Raji (cell line): Measurements from ENCODE around the gene MDM2.

Experiments
- POLR2A ChIP-seq: IDR thresholded peaks from 2 replicates; pipeline ENCODE4 v1.6.1; 2011; ENCODE audit warnings: low read depth, low read length, control low read depth; ENCODE audit not compliant: insufficient read depth

The MDM2 gene

DNA sequence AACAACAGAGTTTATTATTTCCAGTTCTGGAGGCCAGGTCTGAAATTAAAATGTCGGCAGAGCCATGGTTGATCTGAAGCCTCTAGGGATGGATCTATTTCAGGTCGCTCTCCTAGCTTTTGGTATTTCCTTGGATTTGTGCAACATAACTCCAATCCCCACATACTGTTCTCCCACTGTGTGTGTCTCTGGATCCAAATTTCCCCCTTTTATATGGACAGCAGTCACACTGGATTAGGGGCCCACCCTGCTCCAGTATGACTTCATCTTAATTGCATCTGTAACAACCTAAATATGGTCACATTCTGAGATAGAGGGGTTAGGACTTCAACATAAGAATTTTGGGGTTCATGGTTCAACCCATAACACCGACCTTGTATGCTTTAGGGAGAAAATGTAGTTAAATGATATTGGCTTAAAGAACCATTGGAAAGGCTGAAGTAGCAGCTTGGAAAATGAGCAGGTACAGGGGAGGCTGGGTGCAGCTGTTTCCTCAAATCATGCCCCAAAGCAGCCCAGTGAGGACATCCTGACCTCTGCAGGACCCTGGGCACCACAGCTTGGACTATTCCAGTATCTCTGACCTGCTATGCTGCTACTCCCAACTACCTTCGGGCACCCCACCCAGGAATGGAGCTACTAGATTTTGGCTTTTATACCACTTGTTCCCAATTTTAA, 13.9 kb upstream of the MDM2 start:
- TF ChIP-seq POLR2A: no peak

DNA sequence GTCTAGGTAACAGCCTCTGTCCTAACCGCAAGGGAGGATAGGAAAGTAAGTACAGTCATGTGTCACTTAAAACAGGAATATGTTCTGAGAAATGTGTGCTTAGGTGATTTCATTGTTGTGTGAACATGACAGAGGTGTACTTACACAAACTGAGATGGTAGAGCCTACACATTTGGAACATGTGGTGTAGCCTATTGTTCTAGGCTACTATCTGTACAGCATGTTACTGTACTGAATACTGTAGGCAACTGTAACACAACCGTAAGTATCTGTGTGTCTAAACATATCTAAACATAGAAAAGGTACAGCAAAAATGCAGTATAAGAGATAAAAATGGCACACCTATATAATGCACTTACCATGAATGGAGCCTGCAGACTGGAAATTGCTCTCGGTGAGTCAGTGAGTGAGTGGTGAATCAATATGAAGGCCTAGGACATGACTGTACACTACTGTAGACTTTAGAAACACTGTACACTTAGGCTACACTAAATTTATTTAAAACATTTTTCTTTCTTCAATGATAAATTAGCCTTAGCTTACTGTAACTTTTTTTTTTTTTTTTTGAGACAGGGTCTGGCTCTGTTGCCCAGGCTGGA, 13.2 kb upstream of the MDM2 start:
- no peak for TF ChIP-seq POLR2A

DNA sequence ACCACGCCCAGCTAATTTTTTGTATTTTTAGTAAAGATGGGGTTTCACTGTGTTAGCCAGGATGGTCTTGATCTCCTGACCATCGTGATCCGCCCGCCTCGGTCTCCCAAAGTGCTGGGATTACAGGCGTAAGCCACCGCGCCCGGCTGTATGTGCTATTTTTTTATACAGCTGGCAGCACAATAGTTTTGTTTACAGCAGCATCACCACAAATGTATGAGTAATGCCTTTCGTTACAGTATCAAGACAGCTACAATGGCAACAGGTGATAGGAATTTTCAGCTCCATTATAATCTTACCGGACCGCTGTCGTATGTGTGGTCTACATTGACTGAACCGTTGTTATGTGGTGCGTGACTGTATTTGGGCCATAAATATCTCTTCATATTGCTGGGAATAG, 11.6 kb upstream of the MDM2 start:
- TF ChIP-seq POLR2A: no peak

DNA sequence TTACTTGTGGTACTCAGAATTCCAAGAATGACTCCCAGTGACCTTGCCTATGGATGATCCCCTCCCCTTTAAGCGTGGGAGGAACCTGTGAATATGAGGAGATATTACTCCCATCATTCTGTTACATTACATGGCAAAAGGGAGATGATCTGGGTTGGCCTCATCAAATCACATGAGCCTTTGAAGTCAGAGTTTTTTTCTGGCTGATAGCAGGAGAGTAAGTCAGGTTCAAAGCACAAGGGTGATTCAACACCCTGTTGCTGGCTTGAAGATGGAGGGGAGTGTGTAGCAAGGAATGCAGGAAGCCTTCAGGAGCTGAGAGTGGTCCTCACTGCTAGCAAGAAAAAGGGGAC, 9.1 kb upstream of the MDM2 start:
- no peak for TF ChIP-seq POLR2A

DNA sequence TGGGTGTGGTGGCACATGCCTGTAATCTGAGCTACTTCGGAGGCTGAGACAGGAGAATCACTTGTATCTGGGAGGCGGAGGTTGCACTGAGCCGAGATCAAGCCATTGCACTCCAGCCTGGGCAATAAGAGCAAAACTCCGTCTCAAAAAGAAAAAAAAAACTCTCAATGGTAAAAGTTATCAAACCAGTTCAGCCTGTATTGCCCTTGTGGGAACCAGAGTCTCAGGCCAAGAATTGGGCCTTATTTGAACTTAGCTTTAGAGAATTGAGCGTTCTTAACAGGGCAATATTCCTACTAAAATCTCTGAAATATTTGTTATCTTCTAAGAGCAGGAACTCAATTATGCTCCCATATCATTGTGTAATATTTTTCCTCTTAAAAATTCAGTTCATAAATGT, 7.7 kb upstream of the MDM2 start:
- no peak for TF ChIP-seq POLR2A

DNA sequence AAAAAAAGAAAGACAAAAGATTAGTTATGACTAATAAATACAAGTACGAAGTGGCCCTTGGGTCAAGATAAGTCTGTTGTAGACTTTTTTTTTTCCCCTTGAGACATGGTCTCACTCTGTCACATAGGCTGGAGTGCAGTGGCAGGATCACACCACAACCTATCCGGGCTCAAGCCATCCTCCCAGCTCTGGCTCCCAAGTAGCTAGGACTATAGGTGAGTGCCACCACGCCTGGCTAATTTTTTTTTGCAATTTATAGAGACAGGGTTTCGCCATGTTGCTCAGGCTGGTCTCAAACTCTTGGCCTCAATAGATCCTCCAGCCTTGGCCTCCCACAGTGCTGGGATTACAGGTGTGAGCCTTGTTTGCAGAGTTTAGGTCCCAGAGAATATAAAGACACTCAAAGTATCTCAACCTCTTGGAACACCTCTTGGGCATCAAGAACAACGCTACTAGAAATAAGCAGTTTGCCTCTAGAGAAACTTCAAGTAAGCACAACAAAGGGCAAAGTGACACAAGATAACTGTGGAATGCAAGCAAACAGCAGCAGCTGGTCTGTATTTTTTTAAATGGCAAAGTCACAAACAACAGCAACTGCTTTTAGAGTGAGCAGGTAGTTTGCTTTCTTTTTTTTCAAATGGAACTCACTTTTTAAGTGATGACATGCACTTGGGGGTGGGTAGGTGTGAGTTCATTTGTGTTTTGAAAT, 3.9 kb upstream of the MDM2 start:
- TF ChIP-seq POLR2A: no peak

DNA sequence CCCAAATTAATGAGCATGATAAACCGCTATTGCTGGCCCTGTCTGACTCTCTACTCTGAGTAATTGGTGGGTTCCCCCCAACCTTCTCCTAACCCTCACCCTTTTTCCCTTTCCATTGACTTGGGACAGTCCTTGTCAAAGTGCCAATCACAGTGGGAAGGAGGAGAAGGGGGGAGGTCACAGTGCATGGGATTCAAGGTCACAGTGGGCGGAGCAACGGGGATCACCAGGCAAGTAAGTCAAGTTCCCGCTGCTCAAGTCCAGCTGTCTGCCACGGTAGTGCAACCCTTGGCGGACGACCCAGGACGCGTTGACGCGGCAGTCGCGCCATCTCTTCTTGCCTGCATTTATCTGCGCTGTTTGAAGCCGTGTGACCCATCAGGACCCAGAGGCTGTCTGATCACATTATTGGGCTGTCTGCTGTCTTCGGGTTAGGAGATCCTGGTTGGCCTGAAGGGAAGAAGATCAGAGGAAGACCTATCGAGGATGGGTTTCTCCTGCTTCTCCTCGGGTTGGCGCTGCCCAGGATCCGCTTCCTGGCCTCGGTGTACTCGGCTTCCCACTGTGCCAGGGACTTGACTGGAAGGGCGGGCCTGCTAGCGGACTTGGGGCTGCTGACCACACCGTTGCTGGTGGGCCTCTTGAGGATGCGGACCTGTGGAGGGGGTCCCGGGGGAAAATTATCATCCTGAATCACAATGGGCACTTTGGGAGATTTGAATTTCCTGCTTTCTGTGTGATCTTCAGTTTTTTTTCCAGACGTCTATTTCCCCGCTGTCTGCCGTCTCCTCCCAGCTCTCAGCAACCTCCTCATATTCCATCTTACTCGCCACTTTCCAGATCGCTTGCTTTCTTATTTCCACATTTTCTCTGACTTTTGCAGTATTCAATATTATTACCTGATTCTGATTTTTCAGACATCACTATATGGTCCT, 3.1 kb upstream of the MDM2 start:
- no peak for TF ChIP-seq POLR2A

DNA sequence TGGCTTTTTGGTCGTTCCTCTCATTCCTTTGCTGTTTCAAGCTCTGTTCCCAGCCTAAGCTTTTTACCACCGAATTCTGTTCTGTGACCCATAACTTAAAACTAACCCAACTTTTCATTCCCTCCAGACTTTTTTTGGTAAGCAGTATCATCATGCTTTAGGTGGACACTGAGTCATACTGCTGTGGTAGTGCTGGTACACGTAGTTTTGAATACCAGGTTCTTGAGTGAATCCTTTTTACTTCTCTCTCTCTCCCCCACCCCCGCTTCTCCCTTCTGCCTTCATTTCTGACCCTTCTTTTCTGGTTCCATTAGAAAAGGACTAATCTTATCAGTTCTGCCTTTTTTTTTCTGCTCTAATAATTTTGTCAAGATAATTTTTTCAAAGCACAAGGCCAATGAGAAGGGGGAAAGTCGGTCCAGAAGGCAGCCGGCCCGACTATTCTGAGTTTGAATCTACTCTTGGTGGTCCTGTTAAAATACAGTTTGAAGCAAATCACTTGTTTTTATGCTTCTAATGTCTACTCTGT, 2.3 kb upstream of the MDM2 start:
- TF ChIP-seq POLR2A: no peak

DNA sequence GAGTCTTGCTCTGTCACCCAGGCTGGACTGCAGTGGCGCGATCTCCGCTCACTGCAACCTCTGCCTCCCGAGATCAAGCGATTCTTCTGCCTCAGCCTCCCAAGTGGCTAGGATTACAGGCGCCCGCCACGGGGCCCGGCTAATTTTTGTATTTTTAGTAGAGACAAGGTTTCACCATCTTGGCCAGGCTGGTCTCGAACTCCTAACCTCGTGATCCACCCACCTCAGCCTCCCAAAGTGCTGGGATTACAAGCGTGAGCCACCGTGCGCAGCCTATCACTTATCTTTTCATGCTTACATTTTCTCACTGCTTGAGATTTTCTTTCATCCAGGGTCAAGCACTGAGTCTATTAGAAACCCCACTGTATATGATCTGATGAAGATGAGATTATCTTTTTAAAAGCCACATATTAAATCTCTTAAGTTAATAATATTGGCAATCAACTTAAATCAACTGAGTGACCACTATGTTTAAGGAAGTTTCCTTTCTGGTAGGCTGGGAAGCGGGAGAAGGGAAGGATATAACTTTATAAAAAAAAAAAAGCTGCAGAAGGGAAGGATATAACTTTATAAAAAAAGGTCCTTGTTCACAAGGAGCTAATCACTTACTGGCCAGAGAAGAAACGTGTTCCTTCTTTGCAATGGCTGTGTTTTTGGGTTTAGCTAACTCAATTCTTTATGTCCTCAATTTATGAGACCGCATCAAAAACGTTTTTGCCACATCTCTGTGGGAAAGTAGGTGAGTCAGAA, 1.3 kb upstream of the MDM2 start:
- TF ChIP-seq POLR2A: no peak

DNA sequence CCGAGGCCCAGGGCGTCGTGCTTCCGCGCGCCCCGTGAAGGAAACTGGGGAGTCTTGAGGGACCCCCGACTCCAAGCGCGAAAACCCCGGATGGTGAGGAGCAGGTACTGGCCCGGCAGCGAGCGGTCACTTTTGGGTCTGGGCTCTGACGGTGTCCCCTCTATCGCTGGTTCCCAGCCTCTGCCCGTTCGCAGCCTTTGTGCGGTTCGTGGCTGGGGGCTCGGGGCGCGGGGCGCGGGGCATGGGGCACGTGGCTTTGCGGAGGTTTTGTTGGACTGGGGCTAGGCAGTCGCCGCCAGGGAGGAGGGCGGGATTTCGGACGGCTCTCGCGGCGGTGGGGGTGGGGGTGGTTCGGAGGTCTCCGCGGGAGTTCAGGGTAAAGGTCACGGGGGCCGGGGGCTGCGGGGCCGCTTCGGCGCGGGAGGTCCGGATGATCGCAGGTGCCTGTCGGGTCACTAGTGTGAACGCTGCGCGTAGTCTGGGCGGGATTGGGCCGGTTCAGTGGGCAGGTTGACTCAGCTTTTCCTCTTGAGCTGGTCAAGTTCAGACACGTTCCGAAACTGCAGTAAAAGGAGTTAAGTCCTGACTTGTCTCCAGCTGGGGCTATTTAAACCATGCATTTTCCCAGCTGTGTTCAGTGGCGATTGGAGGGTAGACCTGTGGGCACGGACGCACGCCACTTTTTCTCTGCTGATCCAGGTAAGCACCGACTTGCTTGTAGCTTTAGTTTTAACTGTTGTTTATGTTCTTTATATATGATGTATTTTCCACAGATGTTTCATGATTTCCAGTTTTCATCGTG, 612 bp downstream of the MDM2 start:
- peak; percentile 60 for TF ChIP-seq POLR2A

DNA sequence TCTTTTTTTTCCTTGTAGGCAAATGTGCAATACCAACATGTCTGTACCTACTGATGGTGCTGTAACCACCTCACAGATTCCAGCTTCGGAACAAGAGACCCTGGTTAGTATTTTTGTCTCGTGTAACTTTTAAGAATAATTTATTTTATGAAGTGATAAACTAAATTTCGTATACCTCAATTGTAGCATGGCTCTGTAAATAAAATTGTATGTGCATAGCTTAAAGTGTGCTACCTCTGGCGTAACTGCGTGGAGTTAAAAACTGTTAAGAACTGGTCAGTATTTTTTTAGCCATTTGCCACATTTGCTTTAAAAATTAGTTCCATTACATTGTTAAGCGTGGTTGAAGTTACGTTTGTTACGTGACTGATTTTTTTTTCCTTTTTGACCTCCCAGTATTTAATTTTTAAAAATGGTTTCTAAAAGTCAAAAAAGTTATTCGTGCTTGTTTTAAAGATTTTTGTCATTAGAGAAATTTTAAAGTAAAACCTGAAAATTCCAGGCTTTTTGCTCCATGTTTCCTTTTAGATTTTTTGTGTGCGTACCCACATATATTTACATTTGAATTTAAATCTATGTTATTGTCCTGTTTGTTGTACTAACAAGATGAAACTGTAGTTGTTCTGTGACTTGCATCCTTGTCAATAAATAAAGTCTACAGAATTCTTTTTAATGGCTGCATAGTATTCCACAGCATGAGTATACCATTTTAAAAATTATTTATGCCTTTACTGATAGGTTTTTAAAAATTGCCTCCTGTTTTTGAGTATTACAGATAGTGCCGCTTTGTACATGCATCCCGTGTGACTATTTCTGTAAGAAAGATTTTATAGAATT, 1.4 kb downstream of the MDM2 start:
- no peak for TF ChIP-seq POLR2A

DNA sequence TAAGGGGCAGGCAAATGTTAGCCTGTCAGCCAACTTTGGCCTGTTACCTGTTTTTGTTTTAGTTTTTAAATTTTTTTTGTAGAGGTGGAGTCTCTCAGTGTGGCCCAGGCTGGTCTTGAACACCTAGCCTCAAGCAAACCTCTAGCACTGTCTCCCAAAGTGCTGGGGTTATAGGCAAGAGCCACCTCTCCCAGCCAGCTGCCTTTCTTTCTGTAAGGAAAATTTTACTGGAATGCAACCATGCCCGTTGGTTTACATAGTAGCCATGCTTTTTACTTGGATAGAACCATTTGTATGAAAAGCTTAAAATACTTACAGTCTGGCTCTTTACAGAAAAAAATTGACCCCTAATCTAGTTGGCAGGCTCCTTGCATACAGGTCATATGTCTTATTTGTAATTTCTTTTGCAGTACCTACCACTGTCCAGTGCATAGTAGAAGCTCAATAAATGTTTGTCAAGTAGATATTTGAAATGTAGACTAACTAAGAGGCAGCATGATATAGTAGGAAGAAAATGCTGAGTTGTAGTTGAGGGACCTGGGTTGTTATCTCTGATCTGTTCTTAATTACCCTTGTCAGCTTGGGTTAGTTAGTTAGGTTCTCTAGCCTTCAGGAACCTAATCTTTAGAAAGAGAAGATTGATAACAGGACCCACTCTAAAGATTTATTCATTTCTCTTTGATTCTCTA, 4.7 kb downstream of the MDM2 start:
- no peak for TF ChIP-seq POLR2A

DNA sequence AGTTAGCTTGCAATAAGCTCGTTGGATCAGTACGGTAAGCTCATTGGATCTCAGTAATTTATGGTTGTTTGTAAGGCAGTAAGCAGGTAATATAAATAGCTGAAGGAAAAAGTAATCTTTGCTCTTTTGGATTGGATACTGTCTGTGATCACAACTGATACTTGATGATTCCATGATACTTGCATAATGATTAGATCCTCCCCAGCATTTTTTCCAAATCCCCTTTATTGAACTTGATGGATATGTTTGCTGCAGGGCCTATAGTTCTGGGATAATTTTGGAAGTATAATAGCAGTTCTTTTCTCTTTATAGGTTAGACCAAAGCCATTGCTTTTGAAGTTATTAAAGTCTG, 5.2 kb downstream of the MDM2 start:
- TF ChIP-seq POLR2A: no peak
